Panc1 (cell line): ENCODE results near the gene TGM4. TPM values are rescaled to one million over a fixed set of nuclear protein-coding genes. Genes with fewer than 3 reads are reported as not detected.

Experiments used
- ATAC-seq: fragments of 200-7000 bp; cut with Tn5 transposase; 2 replicates; pipeline ENCODE4 v1.9.1; 2020; ENCODE audit warnings: mild to moderate bottlenecking, moderate library complexity
- BruUV-seq: library from RNA; stranded (reverse); fragments of 400-500 nt; replicated peaks from 2 replicates; lab custom pipeline; 2021; lab: Mats Ljungman, UMichigan
- CTCF ChIA-PET: fragments of 300-600 bp; sonication (Branson Sonifier 250); formaldehyde crosslinking; loops from one replicate; lab custom pipeline; 2022; ENCODE audit warnings: antibody characterized with exemption; lab: Charles Lee
- POLR2A ChIA-PET: fragments of 300-600 bp; sonication (Branson Sonifier 250); formaldehyde crosslinking; loops from one replicate; lab custom pipeline; 2022; ENCODE audit warnings: antibody characterized with exemption; lab: Charles Lee
- DNase-seq: peaks from one replicate; pipeline ENCODE4 v3.0.0-alpha.2; 2010; ENCODE audit warnings: low read depth, low spot score
- H3K27ac ChIP-seq: 2 replicates; pipeline ENCODE4 v1.5.1; 2011; ENCODE audit warnings: mild to moderate bottlenecking, low read length, inconsistent platforms
- H3K27me3 ChIP-seq: fragments of 200-500 bp; sonication (Bioruptor generic); 2 replicates; pipeline ENCODE4 v1.6.0; 2014; ENCODE audit warnings: low read length, inconsistent platforms; ENCODE audit not compliant: control insufficient read depth, insufficient read depth
- H3K36me3 ChIP-seq: fragments of 200-500 bp; sonication (Bioruptor generic); 2 replicates; pipeline ENCODE4 v1.5.1; 2014; ENCODE audit warnings: inconsistent platforms, mild to moderate bottlenecking, low read length, moderate library complexity; ENCODE audit not compliant: control insufficient read depth, insufficient read depth
- H3K4me1 ChIP-seq: 2 replicates; pipeline ENCODE4 v1.5.1; 2011; ENCODE audit warnings: inconsistent platforms, mild to moderate bottlenecking, low read length, moderate library complexity; ENCODE audit not compliant: control insufficient read depth, insufficient read depth
- H3K4me3 ChIP-seq, 2 experiments: 2 replicates each; pipeline ENCODE4 v1.5.1; 2011 to 2012; ENCODE audit warnings: low read depth in 2 of 2, low read length in 2 of 2, mild to moderate bottlenecking in 2 of 2, inconsistent platforms in 1 of 2, moderate library complexity in 1 of 2
- H3K9me3 ChIP-seq: fragments of 200-500 bp; sonication (Bioruptor generic); 2 replicates; pipeline ENCODE4 v1.5.1; 2014; ENCODE audit warnings: low read depth, mild to moderate bottlenecking, inconsistent platforms, low read length, moderate library complexity; ENCODE audit not compliant: control insufficient read depth, insufficient read depth
- CTCF ChIP-seq: fragments of 450-650 bp; IDR thresholded peaks from 2 replicates; pipeline ENCODE4 v1.5.1; 2017; ENCODE audit warnings: mild to moderate bottlenecking
- POLR2AphosphoS5 ChIP-seq: IDR thresholded peaks from 2 replicates; pipeline ENCODE4 v1.6.1; 2012; ENCODE audit warnings: mild to moderate bottlenecking, low read depth, low read length, moderate library complexity
- REST ChIP-seq, 2 experiments: IDR thresholded peaks; 2 replicates each; pipeline ENCODE4 v1.6.1; 2011 to 2012; ENCODE audit warnings: low read depth in 2 of 2, control low read depth in 1 of 2, low read length in 1 of 2, mild to moderate bottlenecking in 1 of 2, moderate library complexity in 1 of 2; ENCODE audit not compliant: insufficient read depth in 1 of 2
- SIN3A ChIP-seq: IDR thresholded peaks from 2 replicates; pipeline ENCODE4 v1.6.1; 2012; ENCODE audit warnings: low read depth, mild to moderate bottlenecking, low read length, moderate library complexity, borderline replicate concordance; ENCODE audit not compliant: insufficient read depth
- TCF7L2 ChIP-seq: IDR thresholded peaks from 2 replicates; pipeline ENCODE4 v1.6.1; 2011; ENCODE audit warnings: mild to moderate bottlenecking, low read depth, low read length, inconsistent platforms
- in situ Hi-C: cut with HindIII; loops from 2 replicates; pipeline ENCODE4 v1.10.0; 2016; ENCODE audit warnings: low sequenced_read_pairs, low pct_unique_long_range_greater_than_20kb
- intact Hi-C: fragments of 100-400 bp; cut with micrococcal nuclease; formaldehyde crosslinking; loops from one replicate; pipeline ENCODE4 v1.10.0; 2022; ENCODE audit not compliant: unreplicated experiment
- total RNA-seq: library from RNA; stranded (reverse); gene quantifications from one replicate; pipeline ENCODE4 v1.2.1, GENCODE V29; 2021; ENCODE audit not compliant: unreplicated experiment

Gene TGM4
- total RNA-seq, 1 experiment from 2014 or later, result 0.46 TPM

DNA sequence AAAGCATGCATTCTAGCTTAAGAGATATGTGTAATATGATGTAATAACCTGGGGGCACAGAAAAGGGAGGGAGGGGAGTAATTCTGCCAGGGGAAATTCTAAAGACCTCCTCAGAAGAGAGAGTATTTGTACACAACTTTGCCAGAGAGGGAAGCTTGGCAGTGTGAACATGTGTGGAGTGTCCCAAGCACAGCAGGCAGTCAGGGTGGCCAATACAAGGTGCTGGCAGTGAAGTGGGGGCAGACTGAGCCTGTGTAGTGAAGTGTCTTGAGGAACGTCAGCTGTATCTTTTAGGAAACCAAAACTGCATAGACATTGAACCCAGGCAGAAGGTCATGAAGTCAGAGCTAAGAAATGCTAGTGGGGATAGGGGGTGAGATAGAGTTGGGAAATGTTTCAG lies 42.4 kb upstream of the TGM4 start:
- H3K36me3 ChIP-seq, result peaks cover 16% of the 10 kb centered on the region; the same call in 1 of the 2 replicates
- intact Hi-C loops, result no loop called here
- in situ Hi-C loops, result no loop called here
- POLR2A ChIA-PET, result no interaction called here
- CTCF ChIA-PET, result no interaction called here
- H3K27me3 ChIP-seq, result no peaks in the 10 kb centered on the region
- no peak for ATAC-seq
- H3K4me1 ChIP-seq, result no peaks in the 10 kb centered on the region
- no peak for DNase-seq
- TF ChIP-seq SIN3A, result no peak
- no peak for TF ChIP-seq POLR2AphosphoS5
- TF ChIP-seq REST (IDR thresholded peaks at IDR 0.05; ENCODE audit: insufficient read depth in 1 of 2, low read depth in 2 of 2, low read length in 1 of 2), result no peak
- TF ChIP-seq CTCF, result no peak
- no peak for TF ChIP-seq TCF7L2
- no peak overlapping the region for H3K4me3 ChIP-seq
- H3K27ac ChIP-seq, result no peak overlapping the region
- H3K9me3 ChIP-seq, result peaks cover 5% of the 10 kb centered on the region; the same call in 1 of the 2 replicates
- BruUV-seq, result no TSS peak

DNA sequence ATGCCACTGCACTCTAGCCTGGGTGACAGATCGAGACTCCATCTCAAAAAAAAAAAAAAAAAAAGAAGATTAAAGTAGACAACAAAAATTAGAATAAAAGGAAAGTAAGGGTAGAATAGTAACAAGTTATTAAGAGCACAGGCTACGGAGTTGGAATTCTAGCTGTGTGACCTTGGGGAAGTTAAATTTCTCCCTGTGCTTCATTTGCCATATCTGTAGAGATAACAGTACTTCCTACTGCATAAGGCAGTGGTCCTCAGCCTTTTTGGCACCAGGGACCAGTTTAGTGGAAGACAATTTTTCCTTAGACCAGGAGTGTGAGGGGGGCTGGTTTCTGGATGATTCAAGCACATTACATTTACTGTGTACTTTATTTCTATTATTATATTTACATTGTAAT lies 41.4 kb upstream of the TGM4 start:
- H3K27ac ChIP-seq, result no peak overlapping the region
- DNase-seq (no peak), ATAC-seq (no peak)
- TF ChIP-seq TCF7L2 (no peak), REST (IDR thresholded peaks at IDR 0.05; ENCODE audit: insufficient read depth in 1 of 2, low read depth in 2 of 2, low read length in 1 of 2) (no peak), CTCF (no peak), POLR2AphosphoS5 (no peak), SIN3A (no peak)
- H3K9me3 ChIP-seq, result peaks cover 5% of the 10 kb centered on the region; the same call in 1 of the 2 replicates
- H3K36me3 ChIP-seq, result peaks cover 16% of the 10 kb centered on the region; the same call in 1 of the 2 replicates
- H3K27me3 ChIP-seq, result no peaks in the 10 kb centered on the region
- intact Hi-C loops (no loop called here), in situ Hi-C loops (no loop called here)
- ChIA-PET POLR2A (no interaction called here), CTCF (no interaction called here)
- no peak overlapping the region for H3K4me3 ChIP-seq
- H3K4me1 ChIP-seq, result no peaks in the 10 kb centered on the region
- BruUV-seq, result no TSS peak
